ENCODE measurements around the gene OST4. TPM values are rescaled to one million over a fixed set of nuclear protein-coding genes. Genes with fewer than 3 reads are reported as not detected.
A peak's percentile ranks its signal among the peaks of the same experiment; 100 is the strongest.

The OST4 gene
- total RNA-seq, 6 donors from 2014 or later = 90.4 to 265 (median 176) TPM

GRCh38 chr2:27051902-27052645 is 19.4 kb downstream of the OST4 start:
- H3K27ac ChIP-seq = peak overlapping the region; percentile 73 to 89 (median 86)
- ATAC-seq (ENCODE audit: low FRiP score in 2 of 2) = no peak
- WGBS, 2 donors = 19 to 42% methylated on average over 4 to 6 of the region's 24 CpGs
- TF ChIP-seq CTCF (IDR thresholded peaks at IDR 0.05) (no peak), POLR2A (IDR thresholded peaks at IDR 0.05) (no peak), POLR2AphosphoS5 (IDR thresholded peaks at IDR 0.05) (no peak), EP300 (IDR thresholded peaks at IDR 0.05) (no peak)
- peaks cover 11 to 19% (median 16%) of the 10 kb centered on the region in 4 donors for H3K4me1 ChIP-seq
- H3K27me3 ChIP-seq = no peaks in the 10 kb centered on the region
- H3K36me3 ChIP-seq = peaks cover 0 to 35% (median 17%) of the 10 kb centered on the region in 4 donors
- DNase-seq = peak in 1 of 2 donors; percentile 27
- H3K9me3 ChIP-seq = no peaks in the 10 kb centered on the region
- peak overlapping the region; percentile 83 to 97 (median 94) for H3K4me3 ChIP-seq

GRCh38 chr2:27050996-27051901 is 20.2 kb downstream of the OST4 start, which contains the start of gene AGBL5:
AGBL5 (plus strand) TSS chr2:27051668; CDS start chr2:27052959, 1,291 bp downstream.
- peak within 1 kb of the TSS; percentile 73 to 89 (median 86) for H3K27ac ChIP-seq
- peaks cover 0 to 27% (median 15%) of the 10 kb centered on the region in 4 donors for H3K36me3 ChIP-seq
- ATAC-seq (ENCODE audit: low FRiP score in 2 of 2) (peak; percentile 91 to 92), DNase-seq (peak; percentile 96)
- peaks cover 11 to 19% (median 16%) of the 10 kb centered on the region in 4 donors for H3K4me1 ChIP-seq
- H3K4me3 ChIP-seq = peak within 1 kb of the TSS; percentile 83 to 97 (median 94)
- no peaks in the 10 kb centered on the region for H3K9me3 ChIP-seq
- TF ChIP-seq EP300 (IDR thresholded peaks at IDR 0.05) = no peak
- no peak for TF ChIP-seq CTCF (IDR thresholded peaks at IDR 0.05)
- TF ChIP-seq POLR2AphosphoS5 (IDR thresholded peaks at IDR 0.05) = peak; percentile 53 to 82
- TF ChIP-seq POLR2A (IDR thresholded peaks at IDR 0.05) = peak in 3 of 4 donors; percentile 52 to 71 (median 58)
- no peaks in the 10 kb centered on the region for H3K27me3 ChIP-seq
- WGBS, 2 donors = 0% methylated on average over 21 to 49 of the region's 67 CpGs

GRCh38 chr2:27050281-27050995 is 21.0 kb downstream of the OST4 start:
- DNase-seq (peak; percentile 91 to 94), ATAC-seq (ENCODE audit: low FRiP score in 2 of 2) (peak; percentile 87 to 92)
- TF ChIP-seq CTCF (IDR thresholded peaks at IDR 0.05) (peak; percentile 52 to 72 (median 60)), POLR2AphosphoS5 (IDR thresholded peaks at IDR 0.05) (no peak)
- Histone ChIP-seq H3K4me1 (peaks cover 11 to 19% (median 16%) of the 10 kb centered on the region in 4 donors), H3K9me3 (no peaks in the 10 kb centered on the region), H3K27ac (peak overlapping the region; percentile 73 to 89 (median 86)), H3K36me3 (peaks cover 0 to 19% (median 9%) of the 10 kb centered on the region in 4 donors), H3K27me3 (no peaks in the 10 kb centered on the region), H3K4me3 (peak overlapping the region; percentile 83 to 97 (median 94))
- 0% methylated on average over 12 to 48 of the region's 48 CpGs for WGBS, 2 donors

- ATAC-seq (ENCODE audit: low FRiP score in 2 of 2) (peak; percentile 52 to 58), DNase-seq (peak; percentile 52 to 91)
- Histone ChIP-seq H3K27ac (peak overlapping the region; percentile 73 to 89 (median 86)), H3K36me3 (peaks cover 0 to 11% (median 3%) of the 10 kb centered on the region in 4 donors), H3K4me3 (peak overlapping the region; percentile 83 to 97 (median 94)), H3K9me3 (no peaks in the 10 kb centered on the region), H3K4me1 (peaks cover 11 to 19% (median 16%) of the 10 kb centered on the region in 4 donors), H3K27me3 (no peaks in the 10 kb centered on the region)
- TF ChIP-seq EP300 (IDR thresholded peaks at IDR 0.05) = no peak
- TF ChIP-seq POLR2A (IDR thresholded peaks at IDR 0.05) = no peak
- no peak for TF ChIP-seq POLR2AphosphoS5 (IDR thresholded peaks at IDR 0.05)
- no peak for TF ChIP-seq CTCF (IDR thresholded peaks at IDR 0.05)
- WGBS, 2 donors = 15 to 21% methylated on average over 16 to 39 of the region's 52 CpGs
These were observed 21.8 kb downstream of the OST4 start for GRCh38 chr2:27049422-27050280.

All from upper lobe of left lung (tissue), 6 donors.